Gastroesophageal sphincter (tissue), 4 donors: ENCODE data around the gene OCA2. TPM values are rescaled to one million over a fixed set of nuclear protein-coding genes. Genes with fewer than 3 reads are reported as not detected.

Experiments used
- ATAC-seq: fragments of 150-250 bp; one replicate; pipeline ENCODE4 v1.9.1; 2016; ENCODE audit warnings: mild to moderate bottlenecking, moderate library complexity
- H3K27ac ChIP-seq, 4 donors: fragments of 200-600 bp; sonication (generic) in 3 of 4; 1 replicate in 3 of 4; 2 replicates in 1 of 4; pipeline ENCODE4 v1.5.1; 2016 to 2019
- H3K27me3 ChIP-seq: fragments of 200-600 bp; sonication (generic); one replicate; pipeline ENCODE4 v1.5.1; 2019
- H3K36me3 ChIP-seq, 2 donors: fragments of 200-600 bp; sonication (generic); one replicate each; pipeline ENCODE4 v1.5.1; 2019; ENCODE audit warnings: control low read depth in 1 of 2
- H3K4me1 ChIP-seq, 3 donors: fragments of 200-600 bp; sonication (generic); 1 replicate in 2 of 3; 2 replicates in 1 of 3; pipeline ENCODE4 v1.5.1; 2016 to 2019; ENCODE audit warnings: control low read depth in 2 of 3
- H3K4me3 ChIP-seq, 2 donors: fragments of 200-600 bp; sonication (generic); one replicate each; pipeline ENCODE4 v1.5.1; 2019; ENCODE audit warnings: mild to moderate bottlenecking in 1 of 2, moderate library complexity in 1 of 2
- H3K9me3 ChIP-seq, 3 donors: fragments of 200-600 bp; sonication (generic); one replicate each; pipeline ENCODE4 v1.5.1; 2017 to 2019; ENCODE audit warnings: control low read depth in 2 of 3
- CTCF ChIP-seq, 4 experiments: fragments of 200-600 bp in 2 of 4; fragments of 450-650 bp in 2 of 4; sonication (generic) in 1 of 4; IDR thresholded peaks; one replicate each; pipeline ENCODE4 v1.5.1; 2017 to 2019; ENCODE audit warnings: antibody characterized with exemption in 4 of 4, mild to moderate bottlenecking in 2 of 4, moderate library complexity in 2 of 4
- EP300 ChIP-seq: sonication (generic); formaldehyde crosslinking; IDR thresholded peaks from one replicate; pipeline ENCODE4 v1.6.1; 2017; ENCODE audit warnings: antibody characterized with exemption, mild to moderate bottlenecking
- POLR2A ChIP-seq, 2 donors: fragments of 450-650 bp; IDR thresholded peaks; one replicate each; pipeline ENCODE4 v1.6.1; 2017; ENCODE audit warnings: antibody characterized with exemption in 2 of 2, mild to moderate bottlenecking in 2 of 2, moderate library complexity in 1 of 2
- POLR2AphosphoS5 ChIP-seq: sonication (generic); formaldehyde crosslinking; IDR thresholded peaks from one replicate; pipeline ENCODE4 v1.6.1; 2017; ENCODE audit warnings: antibody characterized with exemption
- WGBS, 2 donors: methylation state at CpG; one replicate each; pipeline ENCODE4 v1.1.5; 2018; ENCODE audit warnings: low coverage in 1 of 2; 5-methylcytosine and 5-hydroxymethylcytosine counted together
- total RNA-seq, 4 donors: library from RNA; depleted of rRNA; stranded (reverse); fragments of >200 nt; gene quantifications; one replicate each; pipeline ENCODE4 v1.1.0, GENCODE V29; 2016

The OCA2 gene
- total RNA-seq, 4 donors from 2014 or later, result 0.40 to 2.0 (median 1.1) TPM; not detected in 1

DNA sequence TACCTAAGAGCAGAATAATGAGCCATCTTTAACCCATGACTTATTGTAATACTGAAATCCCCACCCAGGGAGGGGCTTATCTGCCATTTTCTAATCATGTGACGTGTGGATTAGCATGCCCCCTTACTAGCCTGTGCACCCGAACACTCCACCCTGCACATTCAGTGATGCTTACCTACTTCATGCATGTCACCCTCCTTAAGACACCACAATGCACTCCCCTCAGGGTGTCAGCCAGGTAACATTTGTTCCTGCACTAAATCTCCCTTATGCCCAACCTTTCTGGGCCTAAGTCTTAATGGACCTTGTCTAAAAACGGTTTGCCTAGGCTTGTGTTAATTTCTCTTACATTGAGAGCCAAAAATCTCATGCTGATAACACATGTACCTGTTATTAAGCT is 336.6 kb downstream of the OCA2 start:
- Histone ChIP-seq H3K4me1 (no peaks in the 10 kb centered on the region), H3K27ac (no peak overlapping the region), H3K36me3 (no peaks in the 10 kb centered on the region), H3K9me3 (peaks cover 0 to 10% (median 0%) of the 10 kb centered on the region in 3 donors), H3K27me3 (no peaks in the 10 kb centered on the region), H3K4me3 (no peak overlapping the region)
- no peak for ATAC-seq
- TF ChIP-seq POLR2A (IDR thresholded peaks at IDR 0.05) (no peak), POLR2AphosphoS5 (no peak), CTCF (IDR thresholded peaks at IDR 0.05) (no peak), EP300 (no peak)
- 71 to 87% methylated on average over 2 to 3 of the region's 3 CpGs for WGBS, 2 donors

DNA sequence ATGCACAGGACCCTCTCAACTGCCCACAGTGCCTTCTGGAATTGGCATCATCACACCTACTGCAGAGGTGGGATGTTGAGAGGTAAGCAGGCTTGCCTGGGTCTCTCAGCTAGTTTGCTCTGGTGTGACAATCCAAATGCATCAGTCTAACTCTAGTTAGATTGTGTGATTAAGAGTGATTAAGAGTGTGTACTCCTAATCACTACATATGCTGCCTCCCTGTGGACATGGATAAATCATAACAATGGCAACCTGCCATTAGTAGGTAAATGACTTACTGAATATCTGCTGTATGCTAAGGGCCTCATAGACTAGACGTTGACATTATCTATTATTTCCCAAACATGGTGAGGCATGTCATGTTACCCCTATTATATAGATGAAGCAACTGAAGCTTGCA is 342.1 kb downstream of the OCA2 start:
- Histone ChIP-seq H3K9me3 (no peaks in the 10 kb centered on the region), H3K27ac (no peak overlapping the region), H3K36me3 (no peaks in the 10 kb centered on the region), H3K27me3 (no peaks in the 10 kb centered on the region), H3K4me1 (no peaks in the 10 kb centered on the region), H3K4me3 (no peak overlapping the region)
- WGBS, 2 donors, result 36 to 57% methylated on average over 1 of the region's 1 CpG
- ATAC-seq, result no peak
- TF ChIP-seq CTCF (IDR thresholded peaks at IDR 0.05) (no peak), POLR2A (IDR thresholded peaks at IDR 0.05) (no peak), EP300 (no peak), POLR2AphosphoS5 (no peak)

DNA sequence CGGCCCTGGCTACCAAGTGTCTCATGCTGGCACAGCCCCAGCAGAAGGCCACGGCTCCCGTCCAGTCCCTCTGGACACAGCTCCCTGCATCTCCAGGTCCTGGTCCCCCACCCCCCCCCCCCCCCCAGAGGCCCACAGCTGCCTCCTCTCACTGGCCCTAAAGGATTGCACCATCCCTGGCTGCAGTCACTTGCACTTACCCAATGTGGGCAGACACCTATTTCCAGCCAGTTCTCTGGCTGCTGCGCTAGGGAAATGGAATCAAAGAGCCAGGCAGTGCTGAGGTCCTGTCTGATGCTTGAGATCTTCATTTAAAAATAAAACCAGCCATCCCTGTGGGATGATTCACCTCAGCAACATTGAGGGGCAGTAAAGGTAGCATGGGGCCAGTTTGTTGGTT is 346.4 kb downstream of the OCA2 start:
- Histone ChIP-seq H3K4me1 (no peaks in the 10 kb centered on the region), H3K27ac (no peak overlapping the region), H3K4me3 (no peak overlapping the region), H3K9me3 (no peaks in the 10 kb centered on the region), H3K27me3 (no peaks in the 10 kb centered on the region), H3K36me3 (no peaks in the 10 kb centered on the region)
- ATAC-seq, result no peak
- TF ChIP-seq POLR2AphosphoS5, result no peak
- no peak for TF ChIP-seq EP300
- TF ChIP-seq CTCF (IDR thresholded peaks at IDR 0.05), result no peak
- TF ChIP-seq POLR2A (IDR thresholded peaks at IDR 0.05), result no peak
- WGBS, 2 donors, result 66% methylated on average over 2 of the region's 4 CpGs; no CpG with 5 or more reads in 1 of the 2 donors

- Histone ChIP-seq H3K27me3 (no peaks in the 10 kb centered on the region), H3K27ac (no peak overlapping the region), H3K9me3 (no peaks in the 10 kb centered on the region), H3K36me3 (no peaks in the 10 kb centered on the region), H3K4me3 (no peak overlapping the region), H3K4me1 (no peaks in the 10 kb centered on the region)
- ATAC-seq, result no peak
- WGBS, 2 donors, result 100% methylated on average over 1 of the region's 2 CpGs
- TF ChIP-seq POLR2A (IDR thresholded peaks at IDR 0.05) (no peak), EP300 (no peak), CTCF (IDR thresholded peaks at IDR 0.05) (no peak), POLR2AphosphoS5 (no peak)
Observed at GRCh38 chr15:27747997-27748396, 351.1 kb downstream of the OCA2 start.

GRCh38 chr15:27746401-27746955 is 352.6 kb downstream of the OCA2 start:
- 80 to 92% methylated on average over 5 of the region's 5 CpGs for WGBS, 2 donors
- ATAC-seq, result no peak
- H3K27ac ChIP-seq, result no peak overlapping the region
- no peak overlapping the region for H3K4me3 ChIP-seq
- H3K27me3 ChIP-seq, result no peaks in the 10 kb centered on the region
- H3K4me1 ChIP-seq, result no peaks in the 10 kb centered on the region
- no peaks in the 10 kb centered on the region for H3K9me3 ChIP-seq
- TF ChIP-seq EP300, result no peak
- TF ChIP-seq CTCF (IDR thresholded peaks at IDR 0.05), result no peak
- no peak for TF ChIP-seq POLR2A (IDR thresholded peaks at IDR 0.05)
- TF ChIP-seq POLR2AphosphoS5, result no peak
- no peaks in the 10 kb centered on the region for H3K36me3 ChIP-seq
